Right lobe of liver (tissue), 6 donors: ENCODE results near the gene ANKRD29. TPM values are rescaled to one million over a fixed set of nuclear protein-coding genes. Genes with fewer than 3 reads are reported as not detected.

Source experiments
- ATAC-seq, 4 donors: fragments of 200-7000 bp; cut with Tn5 transposase; one replicate each; pipeline ENCODE4 v1.9.1; 2020; ENCODE audit warnings: mild to moderate bottlenecking in 4 of 4, moderate library complexity in 4 of 4
- DNase-seq, 3 donors: peaks; one replicate each; pipeline ENCODE4 v3.0.0-alpha.2; 2020
- H3K27ac ChIP-seq, 3 donors: fragments of 200-600 bp; one replicate each; pipeline ENCODE4 v1.8.0; 2022
- H3K27me3 ChIP-seq, 2 donors: fragments of 200-600 bp; one replicate each; pipeline ENCODE4 v1.8.0; 2022
- H3K36me3 ChIP-seq, 4 donors: fragments of 200-600 bp; sonication (generic) in 1 of 4; one replicate each; pipeline versions ENCODE4 v1.5.1 to v1.8.0; 2017 to 2022; ENCODE audit warnings: control low read depth in 1 of 4
- H3K4me1 ChIP-seq, 4 donors: fragments of 200-600 bp; sonication (generic) in 1 of 4; one replicate each; pipeline versions ENCODE4 v1.5.1 to v1.8.0; 2017 to 2022; ENCODE audit warnings: control low read depth in 1 of 4
- H3K4me3 ChIP-seq, 3 donors: fragments of 200-600 bp; one replicate each; pipeline ENCODE4 v1.8.0; 2022
- H3K9me3 ChIP-seq, 4 donors: fragments of 200-600 bp; sonication (generic) in 1 of 4; one replicate each; pipeline versions ENCODE4 v1.5.1 to v1.8.0; 2017 to 2022; ENCODE audit warnings: control low read depth in 1 of 4
- CTCF ChIP-seq, 4 donors: fragments of 200-600 bp in 3 of 4; fragments of 450-650 bp in 1 of 4; IDR thresholded peaks; one replicate each; pipeline versions ENCODE4 v1.5.1 to v1.8.0; 2016 to 2022; ENCODE audit warnings: antibody characterized with exemption in 4 of 4, mild to moderate bottlenecking in 2 of 4
- POLR2A ChIP-seq: fragments of 450-650 bp; IDR thresholded peaks from one replicate; pipeline ENCODE4 v1.6.1; 2017; ENCODE audit warnings: antibody characterized with exemption, mild to moderate bottlenecking
- WGBS: methylation state at CpG from one replicate; pipeline ENCODE4 v1.1.6; 2018; ENCODE audit warnings: low coverage, low lambda C conversion rate; ENCODE audit not compliant: insufficient coverage; ENCODE audit errors: missing lambda C conversion rate; 5-methylcytosine and 5-hydroxymethylcytosine counted together
- intact Hi-C, 2 donors: fragments of 100-400 bp; cut with DNase I; formaldehyde crosslinking; loops; one replicate each; pipeline versions ENCODE4 v1.11.2 to v1.14.1; 2022
- total RNA-seq, 6 experiments: library from RNA; depleted of rRNA in 2 of 6; stranded (reverse); fragments of >200 nt in 2 of 6; fragmentation: NEBNext Ultra II Directional in 3 of 6; extraction: Animal tissue kit (Norgen Biotek cat#: 25700) in 3 of 6; gene quantifications; one replicate each; pipeline versions ENCODE4 v1.1.0 to v1.2.4, GENCODE V29; 2016 to 2023
- donor health status: DM: no; HTN: yes; CAD: no.
- donor health status: DM: no; HTN: no; CAD: no.
- donor health status: DM: no; HTN: no; CAD: no.
- donor health status: DM: no; HTN: yes; CAD: no.
- donor health status: DM: no; HTN: yes; CAD: no.

The ANKRD29 gene
- total RNA-seq, 6 experiments from 2014 or later, result 0.39 to 4.8 (median 1.1) TPM

GRCh38 chr18:23703057-23703986, 40.6 kb upstream of the ANKRD29 start:
- Histone ChIP-seq H3K4me3 (no peak overlapping the region), H3K36me3 (no peaks in the 10 kb centered on the region), H3K27ac (no peak overlapping the region), H3K9me3 (no peaks in the 10 kb centered on the region), H3K4me1 (no peaks in the 10 kb centered on the region), H3K27me3 (no peaks in the 10 kb centered on the region)
- intact Hi-C loops, result loop anchor here (5.0 kb wide), 1 partner anchor 81 kb away; no protein-coding TSS in a partner anchor
- peak; percentile 94 to 99 (median 94) for ATAC-seq
- TF ChIP-seq POLR2A (no peak), CTCF (IDR thresholded peaks at IDR 0.05) (peak; percentile 54 to 87 (median 62))
- DNase-seq, result peak in 1 of 3 donors; percentile 45
- WGBS, result 35% methylated on average over 6 of the region's 6 CpGs

GRCh38 chr18:23702606-23703005, 39.9 kb upstream of the ANKRD29 start:
- WGBS, result 57% methylated on average over 4 of the region's 4 CpGs

GRCh38 chr18:23701544-23702064, 38.9 kb upstream of the ANKRD29 start:
- WGBS, result 83% methylated on average over 8 of the region's 8 CpGs
- intact Hi-C loops, result loop anchor here (5.0 kb wide), 1 partner anchor 79 kb away; no protein-coding TSS in a partner anchor
- H3K27ac ChIP-seq, result no peak overlapping the region
- no peaks in the 10 kb centered on the region for H3K36me3 ChIP-seq
- TF ChIP-seq CTCF (IDR thresholded peaks at IDR 0.05) (no peak), POLR2A (no peak)
- H3K4me3 ChIP-seq, result no peak overlapping the region
- no peak for DNase-seq
- no peak for ATAC-seq
- no peaks in the 10 kb centered on the region for H3K9me3 ChIP-seq
- H3K27me3 ChIP-seq, result no peaks in the 10 kb centered on the region
- H3K4me1 ChIP-seq, result no peaks in the 10 kb centered on the region

More at GRCh38 chr18:23702606-23703005, 39.9 kb upstream of the ANKRD29 start:
- Histone ChIP-seq H3K27ac (no peak overlapping the region), H3K36me3 (no peaks in the 10 kb centered on the region), H3K4me3 (no peak overlapping the region), H3K4me1 (no peaks in the 10 kb centered on the region), H3K27me3 (no peaks in the 10 kb centered on the region), H3K9me3 (no peaks in the 10 kb centered on the region)
- no peak for ATAC-seq
- intact Hi-C loops, result loop anchor here (5.0 kb wide), 1 partner anchor 80 kb away; no protein-coding TSS in a partner anchor
- TF ChIP-seq CTCF (IDR thresholded peaks at IDR 0.05) (no peak), POLR2A (no peak)
- DNase-seq, result no peak

- TF ChIP-seq POLR2A (no peak), CTCF (IDR thresholded peaks at IDR 0.05) (no peak)
- Histone ChIP-seq H3K36me3 (no peaks in the 10 kb centered on the region), H3K27me3 (no peaks in the 10 kb centered on the region), H3K4me3 (no peak overlapping the region), H3K4me1 (no peaks in the 10 kb centered on the region), H3K27ac (no peak overlapping the region), H3K9me3 (no peaks in the 10 kb centered on the region)
- DNase-seq, result no peak
- intact Hi-C loops, result loop anchor here (5.0 kb wide), 1 partner anchor 79 kb away; no protein-coding TSS in a partner anchor
- no peak for ATAC-seq
- WGBS, result 57% methylated on average over 2 of the region's 2 CpGs
These were observed 38.3 kb upstream of the ANKRD29 start for GRCh38 chr18:23701017-23701416.
